OCI-M1 (cell line): ENCODE measurements around the gene EGLN2.
"Not testable (repeated sequence)": the region's sequence is repeated elsewhere in the genome, so short reads cannot be mapped to it uniquely, and the experiment has no call there.

ENCODE experiments used
- DNase-seq: peaks from one replicate; lab custom pipeline; 2025; lab: John Stamatoyannopoulos, UW

The EGLN2 gene

GRCh38 chr19:40802300-40803169 lies 3.5 kb downstream of the EGLN2 start:
- no peak for DNase-seq

GRCh38 chr19:40803170-40803856 lies 4.3 kb downstream of the EGLN2 start:
- no peak for DNase-seq

GRCh38 chr19:40803857-40804782 lies 5.1 kb downstream of the EGLN2 start:
- no peak for DNase-seq

- DNase-seq, result no peak
Measured at GRCh38 chr19:40804783-40805242, 5.8 kb downstream of the EGLN2 start.

- DNase-seq, result no peak
Measured at GRCh38 chr19:40805258-40805868, 6.4 kb downstream of the EGLN2 start.

- DNase-seq, result peak; percentile 53
Measured at GRCh38 chr19:40806423-40807146, 7.6 kb downstream of the EGLN2 start.

GRCh38 chr19:40807147-40808020 lies 8.4 kb downstream of the EGLN2 start:
- DNase-seq, result peak; percentile 33

GRCh38 chr19:40808021-40808325 lies 9.0 kb downstream of the EGLN2 start:
- DNase-seq, result no peak

GRCh38 chr19:40808497-40808896 lies 9.5 kb downstream of the EGLN2 start:
- DNase-seq, result no peak

- no peak for DNase-seq
Measured at GRCh38 chr19:40809358-40810086, 10.5 kb downstream of the EGLN2 start.

- no peak for DNase-seq
Measured at GRCh38 chr19:40810160-40810559, 11.2 kb downstream of the EGLN2 start.

GRCh38 chr19:40810649-40811408 lies 11.8 kb downstream of the EGLN2 start:
- peak; percentile 94 for DNase-seq

GRCh38 chr19:40811478-40812341 lies 12.7 kb downstream of the EGLN2 start:
- DNase-seq, result no peak

- DNase-seq, result not testable (repeated sequence)
Measured at GRCh38 chr19:40812571-40812970, 13.6 kb downstream of the EGLN2 start.

GRCh38 chr19:40813182-40813581 lies 14.2 kb downstream of the EGLN2 start:
- no peak for DNase-seq

- DNase-seq, result no peak
Measured at GRCh38 chr19:40815223-40815622, 16.2 kb downstream of the EGLN2 start.

- DNase-seq, result peak; percentile 86
Measured at GRCh38 chr19:40818480-40819399, 19.7 kb downstream of the EGLN2 start.
